ENCODE data around the gene CFAP58.

DNA sequence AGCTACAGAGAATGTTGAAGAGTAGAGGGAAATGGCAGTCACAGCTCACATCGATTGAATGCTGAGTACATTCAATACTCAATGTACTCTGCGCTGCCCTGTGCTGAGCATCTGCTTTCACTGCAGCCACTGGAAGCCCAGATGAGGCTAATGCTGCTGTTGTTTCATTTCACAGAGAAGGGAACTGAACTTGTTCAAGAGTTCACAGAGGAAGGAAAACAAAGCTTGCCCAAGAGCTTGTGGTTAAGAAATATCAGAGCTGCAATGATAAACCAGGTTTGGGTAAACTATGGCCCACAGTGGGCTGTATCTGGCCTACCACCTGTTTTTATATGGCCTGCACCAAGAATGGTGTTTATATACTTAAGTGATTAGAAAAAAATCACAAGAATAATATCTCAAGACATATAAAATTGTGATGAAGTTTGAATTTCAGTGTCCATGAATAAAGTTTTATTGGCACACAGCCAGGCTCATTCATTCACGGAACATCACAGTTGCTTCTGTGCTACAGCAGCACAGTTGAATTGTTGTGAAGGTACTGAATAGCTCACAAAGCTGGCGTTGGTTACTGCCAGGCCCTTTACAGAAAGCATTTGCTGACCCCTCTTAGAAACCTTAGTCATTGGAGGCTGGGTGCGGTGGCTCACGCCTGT is 64.1 kb downstream of the CFAP58 start:
- TF ChIP-seq EP300 (IDR thresholded peaks at IDR 0.05; ENCODE audit: borderline replicate concordance) (no peak), MAX (IDR thresholded peaks at IDR 0.05) (no peak), REST (IDR thresholded peaks at IDR 0.05; ENCODE audit: low read depth) (no peak), USF1 (IDR thresholded peaks at IDR 0.05) (no peak)
